Activated T-helper 9 cell treated with anti-CD3 and anti-CD28 coated beads, Interleukin-2, amount 50 U/mL, for 16 hours (primary cell): ENCODE data around the gene ZNF512B.
"Not testable (repeated sequence)": the region's sequence is repeated elsewhere in the genome, so short reads cannot be mapped to it uniquely, and the experiment has no call there.

Source experiments
- DNase-seq: peaks from one replicate; pipeline ENCODE4 v3.0.0-alpha.2; 2020; ENCODE audit warnings: low read depth

The ZNF512B gene, protein sequence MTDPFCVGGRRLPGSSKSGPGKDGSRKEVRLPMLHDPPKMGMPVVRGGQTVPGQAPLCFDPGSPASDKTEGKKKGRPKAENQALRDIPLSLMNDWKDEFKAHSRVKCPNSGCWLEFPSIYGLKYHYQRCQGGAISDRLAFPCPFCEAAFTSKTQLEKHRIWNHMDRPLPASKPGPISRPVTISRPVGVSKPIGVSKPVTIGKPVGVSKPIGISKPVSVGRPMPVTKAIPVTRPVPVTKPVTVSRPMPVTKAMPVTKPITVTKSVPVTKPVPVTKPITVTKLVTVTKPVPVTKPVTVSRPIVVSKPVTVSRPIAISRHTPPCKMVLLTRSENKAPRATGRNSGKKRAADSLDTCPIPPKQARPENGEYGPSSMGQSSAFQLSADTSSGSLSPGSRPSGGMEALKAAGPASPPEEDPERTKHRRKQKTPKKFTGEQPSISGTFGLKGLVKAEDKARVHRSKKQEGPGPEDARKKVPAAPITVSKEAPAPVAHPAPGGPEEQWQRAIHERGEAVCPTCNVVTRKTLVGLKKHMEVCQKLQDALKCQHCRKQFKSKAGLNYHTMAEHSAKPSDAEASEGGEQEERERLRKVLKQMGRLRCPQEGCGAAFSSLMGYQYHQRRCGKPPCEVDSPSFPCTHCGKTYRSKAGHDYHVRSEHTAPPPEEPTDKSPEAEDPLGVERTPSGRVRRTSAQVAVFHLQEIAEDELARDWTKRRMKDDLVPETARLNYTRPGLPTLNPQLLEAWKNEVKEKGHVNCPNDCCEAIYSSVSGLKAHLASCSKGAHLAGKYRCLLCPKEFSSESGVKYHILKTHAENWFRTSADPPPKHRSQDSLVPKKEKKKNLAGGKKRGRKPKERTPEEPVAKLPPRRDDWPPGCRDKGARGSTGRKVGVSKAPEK

DNA sequence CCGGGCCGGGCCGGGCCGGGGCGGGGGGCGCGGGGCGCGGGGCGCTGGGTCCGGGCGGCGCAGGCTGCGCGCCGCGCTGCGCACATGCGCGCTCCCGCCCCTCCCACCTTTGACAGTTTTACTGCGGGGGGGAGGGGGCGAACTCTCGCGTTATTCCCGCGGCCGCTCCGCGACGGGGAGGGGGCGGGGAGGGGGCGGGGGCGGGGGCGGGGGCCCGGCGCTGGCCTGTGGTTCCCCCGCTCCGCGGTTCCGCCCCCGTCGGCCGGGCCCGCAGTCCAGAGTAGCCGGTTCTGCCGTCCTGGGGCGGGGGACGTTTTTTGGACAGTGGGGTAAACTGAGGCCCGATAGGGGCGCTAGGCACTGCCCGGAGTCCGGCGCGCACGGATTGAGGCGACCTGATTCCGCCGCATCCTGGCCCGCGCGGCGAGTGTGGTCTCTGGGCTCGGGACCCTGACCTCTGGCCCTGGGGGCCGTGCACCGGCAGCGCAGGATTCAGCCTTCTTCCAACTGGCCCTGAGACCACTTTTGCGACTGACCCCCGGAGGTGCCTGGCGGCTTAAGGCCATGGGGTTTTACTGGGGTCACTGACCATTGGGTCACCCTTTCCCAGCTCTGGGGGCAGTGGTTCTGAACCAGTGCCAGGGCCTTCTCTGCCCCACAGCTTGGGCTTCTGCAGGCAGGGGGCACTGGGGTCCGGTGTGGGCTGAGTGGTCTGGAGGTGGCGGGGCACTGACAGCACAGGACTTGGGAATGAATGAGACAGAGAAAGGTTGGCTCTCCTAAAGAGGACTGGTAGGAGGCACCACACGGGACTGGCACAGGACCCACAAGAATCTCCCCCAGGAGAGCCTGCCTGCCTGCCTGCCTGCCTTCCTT is at the start of gene ZNF512B:
Gene ZNF512B, minus strand, starts transcription at position 93 of the 876 bp plus-strand sequence. CDS start 1,980 bp downstream, outside the sequence.
- DNase-seq, result no peak

DNA sequence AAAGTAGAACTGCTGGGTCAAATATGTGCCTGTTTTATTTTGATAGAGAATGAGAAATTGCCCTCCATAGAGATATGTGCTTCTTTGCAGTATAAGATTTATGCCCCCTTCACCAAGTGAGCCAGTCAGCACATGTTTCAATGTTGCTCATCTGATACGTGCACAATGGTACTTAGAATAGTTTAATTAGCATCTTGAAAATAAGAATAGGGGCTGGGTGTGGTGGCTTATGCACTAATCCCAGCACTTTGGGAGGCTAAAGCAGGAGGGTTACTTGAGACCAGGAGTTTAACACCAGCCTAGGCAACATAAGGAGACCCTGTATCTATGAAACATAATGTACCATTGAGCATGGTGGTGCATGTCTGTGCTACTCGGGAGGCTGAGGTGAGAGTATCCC is 45.9 kb upstream of the ZNF512B start:
- no peak for DNase-seq

DNA sequence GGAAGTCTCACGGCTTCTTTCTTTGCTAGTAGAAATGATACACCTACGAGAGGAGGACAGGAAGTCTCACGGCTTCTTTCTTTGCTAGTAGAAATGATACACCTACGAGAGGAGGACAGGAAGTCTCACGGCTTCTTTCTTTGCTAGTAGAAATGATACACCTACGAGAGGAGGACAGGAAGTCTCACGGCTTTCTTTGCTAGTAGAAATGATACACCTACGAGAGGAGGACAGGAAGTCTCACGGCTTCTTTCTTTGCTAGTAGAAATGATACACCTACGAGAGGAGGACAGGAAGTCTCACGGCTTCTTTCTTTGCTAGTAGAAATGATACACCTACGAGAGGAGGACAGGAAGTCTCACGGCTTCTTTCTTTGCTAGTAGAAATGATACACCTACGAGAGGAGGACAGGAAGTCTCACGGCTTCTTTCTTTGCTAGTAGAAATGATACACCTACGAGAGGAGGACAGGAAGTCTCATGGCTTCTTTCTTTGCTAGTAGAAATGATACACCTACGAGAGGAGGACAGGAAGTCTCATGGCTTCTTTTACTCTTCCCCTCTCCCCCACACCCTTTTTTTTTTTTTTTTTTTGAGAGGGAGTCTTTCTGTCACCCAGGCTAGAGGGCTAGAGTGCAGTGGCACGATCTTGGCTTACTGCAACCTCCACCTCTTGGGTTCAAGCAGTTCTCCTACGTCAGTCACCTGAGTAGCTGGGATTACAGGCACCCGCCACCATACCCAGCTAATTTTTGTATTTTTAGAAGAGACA is 42.8 kb upstream of the ZNF512B start:
- not testable (repeated sequence) for DNase-seq

DNA sequence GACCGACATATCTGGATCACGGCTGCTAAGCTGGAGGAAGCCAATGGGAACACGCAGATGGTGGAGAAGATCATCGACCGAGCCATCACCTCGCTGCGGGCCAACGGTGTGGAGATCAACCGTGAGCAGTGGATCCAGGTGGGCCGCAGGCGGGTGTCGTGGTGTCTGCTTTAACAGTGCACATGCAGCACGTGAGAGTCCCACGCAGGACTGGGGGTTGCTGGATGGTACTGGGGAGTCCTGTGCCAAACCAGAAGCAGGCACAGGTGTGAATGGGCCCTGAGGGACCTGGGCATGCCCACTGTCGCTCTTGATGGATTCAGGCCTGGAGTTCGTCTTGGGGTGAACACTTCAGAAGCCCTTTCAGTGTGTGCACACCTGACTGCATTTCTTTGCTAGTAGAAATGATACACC is 41.6 kb upstream of the ZNF512B start:
- DNase-seq, result no peak

DNA sequence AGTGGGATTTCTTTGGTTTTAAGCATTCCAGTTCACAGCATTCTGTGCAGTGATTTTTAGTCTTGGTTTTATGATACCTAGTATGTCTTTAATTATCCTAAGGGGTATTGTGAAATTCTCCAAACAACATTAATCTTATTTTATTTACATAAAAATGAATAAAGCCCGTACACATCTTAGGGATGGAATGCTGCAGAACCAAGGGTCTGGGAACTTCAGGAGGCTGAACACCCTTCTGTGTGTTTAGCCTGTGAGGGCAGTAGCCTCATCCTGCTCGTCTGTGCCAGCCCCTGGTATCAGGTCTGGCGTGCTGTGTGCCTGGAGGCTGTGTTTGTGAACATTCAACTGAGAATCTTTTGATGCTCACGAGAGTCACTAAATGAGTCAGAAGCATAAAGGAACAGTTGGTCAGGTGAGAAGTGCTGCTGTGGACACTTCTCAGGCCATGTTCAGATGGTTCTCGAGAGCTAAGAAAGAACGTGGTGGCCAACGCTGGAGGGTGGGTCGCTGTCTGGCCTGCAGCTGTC is 41.0 kb upstream of the ZNF512B start:
- no peak for DNase-seq

DNA sequence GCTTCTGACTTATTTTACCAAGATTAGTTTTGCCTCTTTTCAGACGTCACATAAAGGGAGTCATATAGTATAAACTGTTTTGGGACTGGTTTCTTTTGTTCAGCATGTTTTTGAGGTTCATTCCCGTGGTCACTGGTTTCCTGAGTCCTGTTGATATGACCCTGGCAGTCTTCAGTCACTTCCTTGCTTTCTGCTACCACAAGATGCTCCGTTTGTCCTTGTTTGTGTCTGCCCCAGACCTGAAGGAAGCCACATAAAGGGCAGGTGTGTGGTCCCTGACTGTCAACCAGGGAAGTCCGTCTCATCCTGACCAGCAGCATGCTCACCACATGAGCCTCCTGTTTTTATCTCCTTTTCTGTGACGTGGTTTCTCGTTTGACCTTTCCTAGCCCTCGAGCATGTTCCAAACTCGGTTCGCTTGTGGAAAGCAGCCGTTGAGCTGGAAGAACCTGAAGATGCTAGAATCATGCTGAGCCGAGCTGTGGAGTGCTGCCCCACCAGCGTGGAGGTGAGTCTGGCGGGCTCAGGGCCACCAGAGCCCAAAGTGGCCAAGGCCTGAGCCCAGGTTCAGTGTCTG is 40.2 kb upstream of the ZNF512B start:
- no peak for DNase-seq

DNA sequence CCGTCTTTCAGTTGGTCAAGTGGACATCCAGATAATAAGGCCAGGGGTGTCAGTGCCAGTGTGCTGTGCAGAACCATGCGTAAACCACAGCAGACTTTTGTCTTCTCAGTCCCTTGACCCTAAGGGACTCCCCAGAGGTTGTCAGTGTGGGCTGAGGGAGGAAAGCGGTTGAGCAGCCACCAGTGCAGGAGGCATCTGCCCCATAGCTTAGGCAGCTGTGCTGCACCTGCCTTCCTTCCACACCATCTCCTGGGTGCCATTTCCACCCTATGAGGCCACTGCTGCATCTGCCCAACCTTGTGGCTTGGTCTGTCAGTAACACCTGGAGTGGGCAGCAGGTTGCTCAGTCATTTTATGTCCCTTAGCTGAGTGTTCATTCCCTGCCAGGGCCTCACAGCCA is 37.2 kb upstream of the ZNF512B start:
- DNase-seq, result no peak

DNA sequence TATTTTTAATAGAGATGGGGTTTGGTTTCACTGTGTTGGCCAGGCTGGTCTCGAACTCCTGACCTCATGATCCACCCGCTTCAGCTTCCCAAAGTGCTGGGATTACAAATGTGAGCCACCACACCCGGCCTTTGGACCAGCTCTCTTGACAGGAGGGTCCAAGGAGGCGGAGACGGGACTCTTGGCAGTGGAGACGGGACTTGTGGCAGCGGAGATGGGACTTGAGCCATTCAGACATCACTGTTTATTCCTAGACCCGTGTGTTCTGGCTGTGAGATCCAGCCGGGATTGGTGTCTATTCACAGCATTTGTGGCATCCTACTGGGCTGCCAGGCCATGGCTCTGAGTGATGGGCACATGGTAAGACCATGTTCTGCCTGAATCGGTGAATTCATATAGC is 36.8 kb upstream of the ZNF512B start:
- no peak for DNase-seq

DNA sequence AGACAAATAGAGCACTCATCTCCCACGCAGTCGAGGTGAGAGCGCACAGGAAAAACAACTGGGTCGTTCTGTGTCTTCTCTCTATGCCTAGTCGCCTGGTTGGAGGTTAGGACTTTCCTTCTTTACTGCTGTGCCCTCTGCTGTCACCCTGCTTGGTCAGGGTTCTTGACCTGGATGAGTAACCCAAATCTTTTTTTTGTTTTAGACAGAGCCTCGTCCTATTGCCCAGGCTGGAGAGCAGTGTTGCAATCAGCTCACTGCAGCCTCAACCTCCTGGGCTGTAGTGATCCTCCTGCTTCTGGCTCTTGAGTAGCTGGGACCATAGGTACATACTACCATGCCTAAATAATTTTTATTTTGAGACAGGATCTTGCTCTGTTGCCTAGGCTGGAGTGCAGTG is 35.7 kb upstream of the ZNF512B start:
- no peak for DNase-seq

DNA sequence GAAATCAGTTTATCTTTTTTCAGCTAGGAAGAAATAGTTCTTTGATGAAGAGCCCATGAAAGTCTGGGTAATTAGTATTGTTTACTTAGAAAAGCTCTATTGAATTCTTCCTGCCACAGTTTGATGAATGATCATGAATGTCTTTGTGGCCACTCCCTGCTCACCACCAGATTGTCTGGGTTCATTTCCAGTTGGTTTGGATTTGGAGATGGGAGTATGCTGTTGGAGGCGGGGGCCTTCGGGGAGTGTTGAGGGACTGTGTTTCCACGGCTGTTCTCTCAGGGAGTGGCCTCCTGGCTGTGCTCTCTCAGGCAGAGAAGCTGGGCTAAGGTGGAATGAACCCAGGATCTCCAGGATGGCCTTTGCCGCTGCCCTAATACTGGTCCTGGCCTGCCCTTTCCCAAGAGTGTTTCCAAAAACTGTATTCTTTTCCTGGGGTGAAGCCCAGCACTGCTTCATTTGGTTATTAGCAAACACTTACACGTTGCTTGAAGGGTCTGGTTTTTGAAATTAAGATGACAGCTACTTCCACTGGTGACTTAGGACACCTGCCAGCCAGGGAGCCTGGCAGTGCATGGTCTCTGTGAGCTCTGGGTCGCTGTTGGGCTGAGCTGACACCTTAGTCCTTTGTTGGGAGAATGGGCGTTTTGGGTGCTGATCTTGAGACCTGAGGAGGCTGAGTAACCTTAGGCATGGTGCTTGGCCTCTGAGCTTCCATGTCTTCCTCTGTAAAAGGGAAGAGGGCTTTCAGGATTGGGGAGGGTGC is 34.4 kb upstream of the ZNF512B start:
- DNase-seq, result no peak

DNA sequence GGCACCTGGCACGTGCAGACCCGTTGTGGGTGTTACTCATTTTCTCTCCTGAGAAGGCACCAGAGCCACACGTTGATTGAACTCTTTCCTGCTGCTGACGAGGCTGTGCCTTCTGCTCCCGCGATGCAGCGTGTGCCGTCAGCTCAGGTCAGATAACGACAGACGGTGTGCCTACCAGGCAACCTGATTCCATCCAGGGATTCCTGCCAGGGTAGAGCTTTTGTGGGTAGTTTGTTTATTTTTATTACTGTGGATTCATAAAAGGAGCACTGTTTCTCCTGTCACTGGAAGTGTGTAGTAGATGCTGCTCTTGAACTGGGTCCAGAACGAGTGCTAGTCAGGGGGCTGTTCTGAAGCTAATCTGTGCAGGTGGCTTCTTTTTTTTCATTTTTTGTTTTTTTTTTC is 31.9 kb upstream of the ZNF512B start:
- DNase-seq, result no peak

DNA sequence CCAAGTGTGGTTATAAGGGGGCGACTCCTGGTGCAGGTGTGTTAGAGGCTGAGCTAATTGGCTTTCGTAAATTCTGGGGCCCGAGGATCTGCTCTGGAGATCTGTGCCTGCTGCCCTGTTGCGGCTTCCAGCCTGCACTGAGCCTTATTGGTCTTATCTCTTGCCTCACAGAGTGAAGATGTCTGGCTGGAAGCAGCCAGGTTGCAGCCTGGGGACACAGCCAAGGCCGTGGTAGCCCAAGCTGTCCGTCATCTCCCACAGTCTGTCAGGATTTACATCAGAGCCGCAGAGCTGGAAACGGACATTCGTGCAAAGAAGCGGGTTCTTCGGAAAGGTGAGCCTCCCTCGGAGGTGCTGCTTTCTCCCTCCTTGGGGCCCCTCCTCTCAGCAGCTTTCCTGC is 31.2 kb upstream of the ZNF512B start:
- no peak for DNase-seq

DNA sequence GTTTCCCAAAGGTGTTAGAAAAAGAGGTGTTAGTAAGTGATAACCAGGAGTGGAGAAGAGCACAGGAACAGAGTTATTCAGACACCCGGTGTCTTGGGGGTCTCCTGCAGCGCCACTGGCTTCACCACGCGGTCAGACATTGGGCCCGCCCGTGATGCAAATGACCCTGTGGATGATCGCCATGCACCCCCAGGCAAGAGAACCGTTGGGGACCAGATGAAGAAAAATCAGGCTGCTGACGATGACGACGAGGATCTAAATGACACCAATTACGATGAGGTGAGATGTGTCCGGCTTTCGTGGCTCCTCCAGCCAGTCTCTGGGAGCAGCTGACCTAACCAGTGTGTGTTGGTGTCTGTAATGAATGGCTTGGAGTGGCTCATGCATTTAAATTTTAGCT is 13.2 kb upstream of the ZNF512B start:
- no peak for DNase-seq

DNA sequence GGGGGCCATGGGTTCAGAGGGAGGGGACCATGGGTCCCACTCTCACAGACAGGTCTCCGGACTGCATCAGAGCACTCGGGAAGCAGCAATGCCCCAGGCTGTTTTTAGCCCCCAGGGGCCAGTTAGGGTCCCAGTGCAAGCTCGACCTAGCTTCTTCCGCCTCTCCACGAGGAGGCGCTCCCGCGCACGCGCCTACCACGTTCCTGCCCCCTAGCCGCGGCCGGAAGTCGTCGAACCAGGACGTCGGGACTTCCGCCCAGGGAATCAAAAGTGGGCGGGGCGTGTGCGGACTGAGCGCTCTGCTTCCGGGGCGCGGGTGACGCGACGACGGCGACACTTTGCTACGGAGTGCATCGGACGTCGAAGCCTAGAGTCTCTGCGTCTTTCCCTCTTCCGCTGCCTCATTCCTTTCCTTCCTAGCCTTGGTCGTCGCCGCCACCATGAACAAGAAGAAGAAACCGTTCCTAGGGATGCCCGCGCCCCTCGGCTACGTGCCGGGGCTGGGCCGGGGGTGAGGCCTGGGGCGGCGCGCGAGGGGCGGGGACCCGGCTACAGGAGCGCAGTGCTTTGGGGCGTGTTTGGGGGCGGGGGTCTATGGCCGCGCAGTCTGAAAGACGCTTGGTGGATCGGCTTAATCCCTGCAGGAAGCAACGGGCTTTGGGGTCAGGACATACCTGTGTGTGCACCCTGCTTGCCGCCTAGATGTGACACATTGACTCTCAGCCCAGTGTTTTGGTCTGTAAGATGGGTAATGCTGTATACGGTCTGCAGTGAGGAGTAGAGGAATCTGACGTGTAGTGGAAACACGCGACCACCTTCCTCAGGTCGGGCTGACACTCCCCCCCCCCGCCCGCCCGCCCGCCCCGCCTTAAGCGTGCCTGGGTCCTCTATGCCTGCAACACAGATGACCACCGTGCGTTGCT is 11.3 kb upstream of the ZNF512B start, which contains the start of gene PRPF6:
Gene PRPF6, plus strand, starts transcription at position 327 of the 923 bp plus-strand sequence. Its CDS starts 114 bp downstream, at position 441.
- peak; percentile 92 for DNase-seq

DNA sequence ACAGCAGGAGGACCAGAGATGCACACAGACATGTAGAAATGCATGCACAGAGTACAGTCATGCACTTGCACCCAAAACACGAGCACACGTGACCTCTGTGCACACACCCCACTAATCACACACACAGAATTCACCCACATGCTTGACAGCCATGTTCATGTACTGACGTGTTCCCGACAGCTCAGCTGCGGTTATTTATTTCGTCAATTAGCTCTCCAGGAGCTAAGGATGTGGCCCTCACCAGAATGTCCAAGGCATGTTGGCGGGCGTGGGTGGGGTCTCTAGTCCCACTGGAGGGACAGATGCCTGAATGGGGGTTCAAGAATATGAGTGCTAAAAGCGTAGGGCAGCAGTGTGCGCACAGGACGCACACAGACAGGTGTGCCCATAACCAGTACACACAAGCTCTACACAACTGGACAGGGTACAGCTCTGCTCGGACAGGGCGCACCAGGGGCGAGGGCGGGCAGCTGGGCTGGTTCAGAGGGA is 10.6 kb upstream of the ZNF512B start:
- no peak for DNase-seq

DNA sequence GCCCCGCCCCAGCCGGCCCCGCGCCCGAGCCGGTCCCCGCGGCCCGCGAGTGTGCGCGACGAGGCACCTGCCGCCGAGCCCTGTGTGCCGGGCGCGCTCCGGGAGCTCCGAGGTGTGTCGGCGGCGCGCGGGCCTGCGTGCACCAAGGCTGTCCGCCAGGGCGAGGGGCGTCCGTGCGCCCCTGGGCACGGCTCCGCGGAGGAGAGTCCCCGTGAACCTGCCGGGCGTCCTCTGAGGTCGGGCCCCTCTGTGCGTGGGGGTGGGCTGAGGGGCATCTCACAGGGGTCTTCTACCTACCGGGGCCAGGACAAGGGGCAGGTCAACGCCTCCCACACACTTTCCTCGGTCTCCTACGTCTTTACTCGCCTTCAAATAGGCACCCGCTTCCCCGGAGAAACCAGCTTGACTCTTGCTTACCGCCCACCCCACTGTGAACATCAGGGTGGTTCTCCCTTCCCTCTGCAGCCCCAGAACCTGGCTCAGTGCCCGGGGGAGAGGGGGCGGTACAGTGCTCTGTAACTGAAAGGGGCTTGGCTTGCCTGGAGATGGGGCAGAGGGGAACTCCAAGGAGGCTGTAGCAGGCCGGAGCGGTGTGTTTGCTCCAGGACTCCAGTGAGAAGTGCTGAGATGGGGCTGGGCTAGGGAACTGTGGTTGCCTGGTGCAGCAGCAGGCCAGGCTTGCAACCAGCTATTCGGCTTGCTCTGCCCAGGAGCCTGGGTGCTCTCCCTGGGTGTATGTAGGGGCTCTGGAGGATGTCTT is 10.0 kb upstream of the ZNF512B start, which contains the start of gene SAMD10:
Gene SAMD10, minus strand, starts transcription at position 86 of the 760 bp plus-strand sequence. CDS start 175 bp downstream, outside the sequence.
- peak; percentile 66 for DNase-seq

DNA sequence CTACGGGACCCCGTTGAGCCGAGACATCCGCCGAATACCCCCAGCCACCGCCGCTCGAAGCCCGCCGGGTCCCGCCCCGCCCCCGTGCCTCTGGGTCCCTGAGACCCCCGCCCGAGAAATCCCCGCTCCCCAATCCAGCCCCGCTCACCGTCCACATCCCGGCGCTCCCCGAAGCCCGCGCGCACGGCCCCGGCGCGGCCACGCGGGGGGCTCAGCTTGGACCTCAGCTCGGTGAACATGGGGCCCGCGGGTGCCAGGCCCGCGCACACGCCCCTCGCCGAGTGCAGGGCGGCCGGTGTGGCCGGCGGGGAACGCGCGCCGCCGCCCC is 9.5 kb upstream of the ZNF512B start:
- DNase-seq, result no peak
